ENCODE measurements around the gene SHQ1.
A peak's percentile ranks its signal among the peaks of the same experiment; 100 is the strongest.
"Not testable (repeated sequence)": the region's sequence is repeated elsewhere in the genome, so short reads cannot be mapped to it uniquely, and the experiment has no call there.

SHQ1 gene

GRCh38 chr3:72738752-72739530 is 109.3 kb downstream of the SHQ1 start:
- no peak for TF ChIP-seq CTCF (conservative IDR thresholded peaks at IDR 0.05; ENCODE audit: low read depth, low read length)
- peak; percentile 11 for DNase-seq (ENCODE audit: low read depth)
- H3K4me3 ChIP-seq (ENCODE audit: low read depth, low read length), result peak overlapping the region; percentile 52

- H3K4me3 ChIP-seq (ENCODE audit: low read depth, low read length); DNase-seq (ENCODE audit: low read depth): not testable (repeated sequence)
Measured at GRCh38 chr3:72735072-72735471, 113.2 kb downstream of the SHQ1 start.

- no peak overlapping the region for H3K4me3 ChIP-seq (ENCODE audit: low read depth, low read length)
- no peak for DNase-seq (ENCODE audit: low read depth)
- no peak for TF ChIP-seq CTCF (conservative IDR thresholded peaks at IDR 0.05; ENCODE audit: low read depth, low read length)
Measured at GRCh38 chr3:72733676-72734075, 114.6 kb downstream of the SHQ1 start.

- H3K4me3 ChIP-seq (ENCODE audit: low read depth, low read length); DNase-seq (ENCODE audit: low read depth): not testable (repeated sequence)
Measured at GRCh38 chr3:72732666-72733345, 115.4 kb downstream of the SHQ1 start.

- no peak for DNase-seq (ENCODE audit: low read depth)
- no peak for TF ChIP-seq CTCF (conservative IDR thresholded peaks at IDR 0.05; ENCODE audit: low read depth, low read length)
- H3K4me3 ChIP-seq (ENCODE audit: low read depth, low read length), result no peak overlapping the region
Measured at GRCh38 chr3:72728958-72729467, 119.2 kb downstream of the SHQ1 start.

- TF ChIP-seq CTCF (conservative IDR thresholded peaks at IDR 0.05; ENCODE audit: low read depth, low read length), result no peak
- no peak for DNase-seq (ENCODE audit: low read depth)
- H3K4me3 ChIP-seq (ENCODE audit: low read depth, low read length), result no peak overlapping the region
Measured at GRCh38 chr3:72728329-72728889, 119.8 kb downstream of the SHQ1 start.

GRCh38 chr3:72727726-72728125 is 120.5 kb downstream of the SHQ1 start:
- TF ChIP-seq CTCF (conservative IDR thresholded peaks at IDR 0.05; ENCODE audit: low read depth, low read length), result no peak
- H3K4me3 ChIP-seq (ENCODE audit: low read depth, low read length), result no peak overlapping the region
- no peak for DNase-seq (ENCODE audit: low read depth)

Measured in choroid plexus epithelial cell (primary cell).